ENCODE results near the gene CLIC1. TPM values are rescaled to one million over a fixed set of nuclear protein-coding genes. Genes with fewer than 3 reads are reported as not detected.

Gene CLIC1
- total and polyA plus RNA-seq, 10 of the 15 experiments (the other 5 are each of a cell fraction or from before 2014, with no cell fraction given) = 446 to 1,266 (median 636) TPM

GRCh38 chr6:31782126-31782855 lies 46.0 kb upstream of the CLIC1 start:
- BruUV-seq (replicated peaks) = TSS peak; percentile 51

More at GRCh38 chr6:31782126-31782855, 46.0 kb upstream of the CLIC1 start:
- in situ Hi-C loops (cut with MboI) (no loop called here), intact Hi-C loops (cut with micrococcal nuclease; ENCODE audit: unreplicated experiment) (no loop called here)
- ChIA-PET POLR2A (no interaction called here), RAD21 (ENCODE audit: unreplicated experiment) (no interaction called here), CTCF (interaction anchor here (0.6 kb wide), 1 partner anchor 9 kb away, joined by 3 read pairs; no protein-coding TSS in a partner anchor), SMC1A (ENCODE audit: uncharacterized antibody, unreplicated experiment) (interaction anchor here (0.8 kb wide), 1 partner anchor 30 kb away, joined by 3 read pairs; no protein-coding TSS in a partner anchor)
- no peaks in the 10 kb centered on the region for H3K79me2 ChIP-seq (ENCODE audit: control insufficient read depth, insufficient read depth, low read length)
- H3K4me1 ChIP-seq (ENCODE audit: control insufficient read depth, insufficient read depth, low read length) = peaks cover 8% of the 10 kb centered on the region
- WGBS (ENCODE audit: insufficient coverage, insufficient replicate concordance, low lambda C conversion rate, missing lambda C conversion rate) = 92% methylated on average over 32 of the region's 32 CpGs
- TF ChIP-seq BCL11A (IDR thresholded peaks at IDR 0.05; ENCODE audit: low read depth, low read length) = no peak
- no peak for TF ChIP-seq ZNF592 (IDR thresholded peaks at IDR 0.05)
- TF ChIP-seq BACH1 (IDR thresholded peaks at IDR 0.05; ENCODE audit: borderline replicate concordance) = no peak
- peak; percentile 68 for TF ChIP-seq POLR2A (IDR thresholded peaks at IDR 0.05; ENCODE audit: low read depth, low read length)
- H3K4me3 ChIP-seq = no peak overlapping the region
- H3K4me2 ChIP-seq (ENCODE audit: control insufficient read depth, insufficient read depth) = no peak overlapping the region
- H3K9ac ChIP-seq (ENCODE audit: control insufficient read depth, insufficient read depth, low read length) = no peak overlapping the region
- DNase-seq (ENCODE audit: low read depth, low spot score) (no peak), FAIRE-seq (no peak), ATAC-seq (no peak)
- H3K27me3 ChIP-seq (replicated peaks in 1 of 2; ENCODE audit: control insufficient read depth in 2 of 2, insufficient read depth in 2 of 2, low read length in 1 of 2) = no peaks in the 10 kb centered on the region
- H2AFZ ChIP-seq (ENCODE audit: control insufficient read depth, low read depth, low read length) = no peak overlapping the region
- H3K27ac ChIP-seq (ENCODE audit: control insufficient read depth, insufficient read depth) = no peak overlapping the region
- H3K36me3 ChIP-seq (ENCODE audit: control insufficient read depth in 2 of 2, insufficient read depth in 2 of 2, low read length in 1 of 2) = peaks cover 6 to 51% of the 10 kb centered on the region in 2 experiments; a peak in 3 of 4 replicates
- H3K9me3 ChIP-seq (replicated peaks; ENCODE audit: control insufficient read depth, insufficient read depth, low read length) = no peaks in the 10 kb centered on the region
- no peaks in the 10 kb centered on the region for H4K20me1 ChIP-seq (ENCODE audit: control insufficient read depth, insufficient read depth)

Data from GM12878 (cell line).